Fibroblast of gingiva (primary cell): ENCODE results near the gene TPGS2.
"Not testable (repeated sequence)": the region's sequence is repeated elsewhere in the genome, so short reads cannot be mapped to it uniquely, and the experiment has no call there.

Experiments
- DNase-seq: peaks from one replicate; pipeline ENCODE4 v3.0.0-alpha.2; 2011; ENCODE audit warnings: low read depth

The TPGS2 gene

DNA sequence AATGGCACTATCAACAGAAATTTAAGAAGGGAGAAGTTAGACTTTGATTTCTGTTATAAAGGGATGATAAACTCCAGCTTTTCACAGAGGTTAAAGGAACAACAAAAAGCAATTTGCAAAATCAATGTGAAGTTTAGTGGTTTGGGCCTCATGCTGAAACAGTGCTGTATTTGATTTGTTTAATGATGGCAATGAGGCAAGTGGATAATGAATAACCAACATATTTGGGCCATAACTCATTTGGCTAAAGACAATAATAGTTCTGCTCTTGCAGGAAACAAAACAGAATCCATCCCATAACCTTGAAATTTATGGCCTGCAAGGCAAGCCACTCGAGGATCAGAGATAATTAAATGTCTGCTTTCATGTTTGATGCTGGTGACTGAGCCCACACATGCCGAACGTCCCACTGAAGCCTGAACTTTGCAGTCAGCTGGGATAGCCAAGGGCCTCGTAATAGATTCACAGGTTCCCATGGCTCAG, 56.5 kb downstream of the TPGS2 start:
- DNase-seq = peak; percentile 52

DNA sequence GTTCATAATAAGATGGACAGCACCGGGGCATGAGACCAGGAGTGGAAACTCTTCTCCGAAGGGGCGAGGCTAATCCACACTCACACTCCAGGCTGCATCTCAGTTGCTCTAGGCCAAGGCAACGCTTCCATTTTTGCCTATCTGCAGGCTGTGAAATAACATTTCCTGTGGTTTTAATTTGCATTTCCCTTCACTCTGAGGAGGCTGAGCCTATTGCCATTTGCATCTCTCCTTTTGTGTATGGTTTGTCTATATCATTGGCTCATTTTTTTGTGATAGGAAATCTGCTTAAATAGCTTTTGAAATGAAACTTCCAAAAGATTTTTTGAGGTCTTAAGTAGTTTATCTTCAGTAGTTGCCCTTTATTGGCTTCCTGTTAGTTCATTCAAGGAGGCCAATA, 57.6 kb downstream of the TPGS2 start:
- no peak for DNase-seq

DNA sequence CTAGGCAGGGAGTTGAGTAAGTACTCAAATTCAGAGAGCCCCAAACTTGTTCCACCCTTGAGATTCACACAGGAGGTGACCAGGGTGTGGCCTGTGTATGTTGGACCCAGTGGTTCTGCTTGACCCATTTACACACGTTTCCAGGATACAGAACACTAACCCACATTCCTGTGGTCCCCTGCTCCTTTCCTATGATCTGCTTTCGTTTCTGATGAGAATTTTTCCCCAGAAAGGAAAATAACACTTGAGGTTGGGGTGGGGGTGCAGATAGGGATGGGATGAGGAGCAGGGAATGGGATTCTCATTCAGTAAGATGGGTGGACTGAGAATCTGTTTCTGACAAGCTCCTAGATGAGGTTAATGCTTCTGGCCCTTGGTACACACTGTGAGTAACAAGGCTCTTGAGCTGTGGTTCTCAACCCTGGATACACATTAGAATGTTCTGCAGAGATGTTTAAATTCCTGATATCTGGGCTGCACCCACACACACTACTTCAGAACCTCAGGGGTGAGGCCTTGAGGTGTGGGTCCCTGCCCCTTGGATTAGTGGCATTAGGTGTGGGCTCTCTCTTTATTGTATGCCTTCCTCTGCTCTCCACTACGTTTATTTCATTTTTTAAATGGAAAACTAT, 58.4 kb downstream of the TPGS2 start:
- DNase-seq = peak; percentile 8

DNA sequence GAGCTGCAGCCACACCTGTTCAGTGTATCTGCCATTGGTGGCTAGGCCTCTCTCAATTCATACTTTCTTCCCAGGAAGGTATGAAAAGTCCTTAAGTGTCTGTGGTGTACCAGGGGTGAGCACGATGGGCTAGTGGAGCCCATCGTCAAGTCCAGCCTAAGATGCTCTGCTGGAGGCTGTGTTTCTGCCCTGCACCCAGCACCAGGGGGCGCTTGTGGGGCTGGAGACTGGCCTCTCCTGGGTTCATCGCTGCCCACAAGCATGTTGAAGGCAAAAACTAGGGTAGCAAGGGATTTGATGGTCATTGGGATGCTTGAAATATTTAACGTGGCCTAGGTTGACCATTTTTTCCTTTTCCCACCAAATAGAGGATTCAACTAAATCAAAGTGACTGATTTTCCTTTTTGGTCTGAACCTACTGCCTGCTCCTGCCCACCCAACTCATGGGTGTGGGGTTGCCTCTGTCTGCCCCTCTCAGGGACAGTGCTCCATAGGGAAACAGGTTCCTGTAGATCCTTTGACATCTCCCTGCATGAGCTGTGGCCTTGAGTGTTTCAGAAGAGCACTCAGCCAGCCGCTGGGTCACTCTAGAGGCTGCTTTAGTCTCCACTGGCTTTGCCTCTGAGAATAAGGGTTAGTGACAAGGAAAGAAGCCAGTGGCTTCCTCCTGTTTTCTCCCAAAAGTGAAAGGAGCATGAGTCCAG, 59.0 kb downstream of the TPGS2 start:
- no peak for DNase-seq

DNA sequence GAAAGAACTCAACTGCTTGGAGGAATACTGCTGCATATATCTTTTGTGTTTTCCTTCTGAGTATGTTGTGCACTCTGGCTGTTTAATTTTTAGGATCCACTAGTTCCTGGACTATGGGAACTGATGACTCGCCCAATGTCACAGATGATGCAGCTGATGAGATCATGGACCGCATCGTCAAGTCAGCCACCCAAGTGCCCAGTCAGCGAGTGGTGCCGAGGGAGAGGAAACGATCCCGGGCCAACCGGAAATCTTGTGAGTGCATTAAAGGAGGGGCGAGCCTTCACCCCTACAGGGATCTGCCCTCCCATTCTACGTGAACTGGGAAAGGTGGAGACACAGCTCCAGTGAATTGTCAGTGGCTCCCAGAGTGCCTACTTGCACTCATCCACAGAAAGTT, 59.6 kb downstream of the TPGS2 start:
- no peak for DNase-seq

DNA sequence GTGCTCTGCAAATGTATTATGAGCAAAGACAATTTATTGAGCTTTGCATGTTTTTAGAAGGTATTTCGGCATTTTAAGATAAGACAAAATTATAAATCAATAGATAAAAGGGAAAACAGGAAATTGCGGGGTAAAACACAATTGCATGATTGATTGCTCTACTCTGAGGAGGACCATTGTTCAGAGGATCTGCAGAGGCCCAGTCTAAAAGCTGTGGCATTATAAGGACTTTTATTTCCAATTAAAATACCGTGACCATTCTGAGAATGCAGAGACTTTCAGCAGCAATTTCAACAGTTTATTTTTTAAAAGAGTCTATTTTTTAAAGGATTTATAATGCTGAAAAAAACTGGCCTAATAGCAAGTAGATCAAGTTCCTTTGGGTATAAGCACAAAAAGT, 62.0 kb downstream of the TPGS2 start:
- no peak for DNase-seq

DNA sequence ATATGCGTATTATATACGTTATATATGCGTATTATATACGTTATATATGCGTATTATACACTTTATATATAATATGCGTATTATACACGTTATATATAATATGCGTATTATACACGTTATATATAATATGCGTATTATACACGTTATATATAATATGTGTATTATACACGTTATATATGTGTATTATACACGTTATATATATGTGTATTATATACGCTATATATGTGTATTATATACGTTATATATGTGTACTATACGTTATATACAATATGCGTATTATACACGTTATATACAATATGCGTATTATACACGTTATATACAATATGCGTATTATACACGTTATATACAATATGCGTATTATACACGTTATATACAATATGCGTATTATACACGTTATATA, 65.8 kb downstream of the TPGS2 start:
- not testable (repeated sequence) for DNase-seq

DNA sequence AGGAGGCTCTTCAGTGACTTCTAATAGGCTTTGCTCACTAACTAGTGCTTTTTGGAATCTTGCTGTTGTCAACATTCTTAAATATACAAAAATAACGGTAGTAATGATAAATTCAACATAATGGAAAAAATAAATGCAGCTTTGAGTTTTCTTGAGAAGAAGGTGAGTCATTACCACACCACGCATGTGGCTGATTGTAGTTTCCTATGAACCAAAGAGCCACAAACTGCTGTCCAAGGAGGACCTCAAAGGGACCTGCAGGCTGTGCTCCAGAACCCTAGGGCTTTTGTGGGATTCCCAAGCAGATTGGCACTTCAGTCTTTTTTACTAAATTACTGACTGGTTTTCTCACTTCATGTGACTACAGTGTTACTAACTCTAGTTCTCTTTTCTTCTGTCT, 66.7 kb downstream of the TPGS2 start:
- DNase-seq = no peak

DNA sequence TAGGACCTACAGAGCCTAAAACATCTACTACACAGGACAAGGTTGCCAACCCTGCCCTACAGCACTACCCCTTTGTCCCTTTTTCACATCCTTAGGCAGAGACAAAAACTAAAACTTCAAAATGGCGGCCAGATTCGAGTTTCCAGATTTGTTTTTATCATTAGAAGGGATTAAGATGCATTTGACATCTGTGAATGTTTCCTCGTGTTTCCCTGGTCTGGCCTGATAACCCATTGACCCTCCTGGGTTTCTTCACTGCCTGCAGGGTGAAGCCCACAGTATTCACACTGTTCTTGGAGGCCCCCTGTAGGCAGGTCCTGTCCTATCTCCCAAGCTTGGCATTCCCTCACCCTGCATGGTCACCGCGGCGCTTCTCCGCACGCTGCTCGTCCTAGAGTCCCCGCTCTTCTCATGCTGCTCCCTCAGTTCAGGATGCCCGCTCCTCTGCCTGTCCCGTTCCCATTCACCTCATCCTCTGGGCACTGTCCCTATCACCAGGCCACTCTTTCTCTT, 67.6 kb downstream of the TPGS2 start:
- DNase-seq = no peak

DNA sequence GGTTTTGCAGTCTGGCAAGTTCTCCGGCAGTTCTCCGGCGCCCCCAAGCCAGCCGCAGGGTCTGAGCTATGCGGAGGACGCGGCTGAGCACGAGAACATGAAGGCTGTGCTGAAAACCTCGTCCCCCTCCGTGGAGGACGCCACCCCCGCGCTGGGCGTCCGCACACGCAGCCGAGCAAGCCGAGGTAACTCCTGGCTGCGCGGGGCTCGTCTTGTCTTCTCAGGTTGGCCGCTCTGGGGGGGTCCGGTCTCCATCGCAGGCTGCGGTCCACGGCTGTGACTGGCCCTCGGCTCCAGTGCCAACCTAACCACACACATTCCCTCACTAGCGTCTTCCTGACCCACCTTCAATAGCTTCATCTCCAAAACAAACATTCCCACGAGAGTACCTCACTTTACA, 68.2 kb downstream of the TPGS2 start:
- no peak for DNase-seq

DNA sequence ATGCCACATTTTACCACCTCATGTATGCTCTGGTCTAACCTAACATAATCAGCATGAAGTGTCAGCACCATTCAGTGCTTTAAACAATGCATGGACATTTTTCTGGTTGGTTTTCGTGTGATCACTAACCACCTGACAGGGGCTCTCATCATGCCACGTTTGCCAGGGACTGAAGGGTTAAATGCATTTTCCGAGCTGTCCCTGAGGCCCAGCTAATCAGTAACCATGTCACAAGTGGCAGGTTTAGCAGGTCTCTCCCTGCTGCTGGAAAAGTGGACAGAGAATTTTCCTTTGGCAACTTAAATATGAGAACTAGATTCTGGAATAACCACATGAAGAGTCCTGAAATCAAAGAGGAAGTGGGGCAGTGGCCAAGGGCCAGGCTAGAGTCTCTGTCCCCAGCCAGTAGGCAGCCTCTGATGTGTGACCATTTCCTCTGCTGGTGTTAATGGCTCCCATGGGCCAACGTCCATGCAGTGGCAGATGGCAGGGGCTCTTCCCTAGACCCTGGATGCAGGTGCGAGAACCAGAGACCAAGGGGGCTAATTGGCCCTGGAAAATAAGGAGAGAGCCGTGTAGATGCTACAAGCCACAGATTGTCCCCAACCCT, 69.5 kb downstream of the TPGS2 start:
- no peak for DNase-seq

DNA sequence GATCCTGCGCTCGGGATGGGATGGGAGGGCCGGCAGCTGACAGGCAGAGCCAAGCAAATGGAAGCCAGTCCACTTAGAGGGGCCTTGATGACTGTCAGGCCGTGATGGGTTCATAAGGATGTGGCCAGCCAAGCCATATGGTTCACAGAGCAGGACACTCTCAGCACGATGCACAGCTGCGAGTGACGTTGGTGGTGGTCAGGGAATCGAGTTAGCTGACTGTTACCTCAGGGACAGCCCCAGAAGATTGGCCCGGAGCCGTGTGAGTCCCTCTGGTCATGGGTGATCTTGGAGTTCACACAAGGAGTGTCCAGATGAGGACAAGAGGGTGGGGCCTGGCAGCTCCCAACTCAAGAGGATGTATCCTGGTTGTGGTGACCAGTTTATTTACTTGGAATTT, 70.2 kb downstream of the TPGS2 start:
- no peak for DNase-seq

DNA sequence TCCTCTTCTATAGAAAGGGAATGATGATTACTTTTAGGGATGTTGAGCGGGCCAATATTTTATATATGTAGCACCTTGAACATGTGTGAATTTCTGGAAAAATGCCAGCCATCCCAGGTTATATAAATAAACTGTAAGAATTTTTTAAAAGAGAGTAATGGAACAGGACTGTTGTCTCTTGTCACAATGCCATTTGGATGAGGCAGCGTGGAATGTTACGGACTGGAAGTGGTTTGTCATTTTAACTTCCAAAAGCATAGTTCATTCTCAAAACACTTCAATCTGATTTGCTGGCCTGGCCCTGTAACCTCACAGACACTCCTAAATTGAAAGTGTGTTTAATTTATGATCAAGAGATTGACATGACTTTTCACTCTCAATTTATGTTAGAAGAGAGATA, 70.8 kb downstream of the TPGS2 start:
- DNase-seq = peak; percentile 8

DNA sequence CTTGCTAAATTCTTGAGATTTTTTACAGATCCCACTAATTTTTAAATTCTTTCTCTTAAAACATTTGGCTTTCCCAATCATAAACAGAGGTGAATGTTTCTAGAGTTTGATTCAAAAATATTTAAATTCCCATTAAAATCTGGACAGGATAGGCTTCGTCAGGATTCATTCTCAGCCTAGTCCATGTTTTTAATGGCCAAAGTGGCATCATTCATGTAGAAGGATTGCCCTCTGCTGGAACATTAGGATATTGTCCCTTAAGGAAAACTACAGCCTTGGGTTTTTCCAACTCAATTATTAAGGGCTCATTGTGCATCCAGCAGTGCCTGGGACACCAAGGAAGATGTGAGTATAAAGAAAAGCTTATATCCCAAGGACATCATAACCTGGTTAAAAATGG, 71.7 kb downstream of the TPGS2 start:
- DNase-seq = peak; percentile 70

DNA sequence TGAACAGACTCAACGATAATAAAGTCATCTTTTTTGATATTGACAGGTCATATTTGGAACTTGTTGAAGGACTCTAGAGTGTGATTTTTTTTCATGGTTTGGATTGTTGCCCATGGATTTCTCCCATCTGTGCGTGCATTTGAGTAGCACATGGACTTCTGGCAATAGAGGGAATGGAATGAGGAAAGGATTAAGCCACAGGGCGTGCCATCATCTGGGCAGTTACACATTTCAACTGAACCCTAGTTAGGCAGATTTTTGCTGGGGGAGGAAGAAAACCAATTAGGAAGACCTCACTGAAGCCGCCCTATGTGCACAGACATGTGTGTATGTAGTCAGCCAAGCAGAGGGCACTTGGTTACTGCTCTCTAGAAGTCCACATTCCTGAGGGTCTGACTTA, 72.6 kb downstream of the TPGS2 start:
- DNase-seq = peak; percentile 63

DNA sequence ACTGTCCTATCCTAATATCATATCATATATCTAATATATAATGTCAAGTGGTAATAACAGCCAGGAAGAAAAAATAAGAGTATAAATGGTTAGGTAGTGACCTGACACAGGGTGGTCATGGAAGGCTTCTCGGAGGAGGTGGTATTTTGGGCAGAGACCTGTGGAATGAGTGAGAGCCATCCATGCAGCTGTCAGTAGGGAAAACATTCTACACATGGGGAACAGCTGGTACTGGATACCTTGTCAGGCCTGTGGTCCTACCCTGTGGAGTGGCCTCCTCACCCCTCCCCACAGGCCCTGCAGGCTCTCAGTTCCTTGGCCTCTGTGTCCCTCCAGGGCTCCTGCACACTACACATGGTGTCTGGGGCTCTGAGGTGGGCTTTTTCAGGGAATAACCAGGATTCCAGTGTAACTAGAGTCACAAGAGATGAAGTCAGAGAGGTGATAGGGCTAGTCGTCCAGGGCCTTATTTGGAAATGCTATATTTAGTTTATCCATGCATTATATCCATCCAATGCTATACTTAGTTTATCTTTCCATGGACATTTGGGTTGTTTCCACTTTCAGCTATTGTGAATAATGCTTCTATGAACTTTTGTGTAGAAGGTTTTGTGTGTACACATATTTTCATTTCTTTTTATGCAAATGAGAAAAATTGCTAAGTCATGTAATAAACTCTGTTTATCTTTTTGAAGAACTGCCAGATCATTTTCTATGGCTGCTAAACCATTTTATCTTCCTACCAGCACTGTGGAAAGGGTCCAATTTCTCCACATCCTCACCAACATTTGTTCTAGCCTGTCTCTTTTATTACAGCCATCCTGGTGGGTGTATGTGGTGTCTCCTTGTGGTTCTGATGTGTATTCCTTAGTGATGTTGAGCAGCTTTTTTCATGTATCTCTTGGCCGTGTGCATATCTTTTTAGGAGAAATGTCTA, 75.6 kb downstream of the TPGS2 start:
- no peak for DNase-seq

DNA sequence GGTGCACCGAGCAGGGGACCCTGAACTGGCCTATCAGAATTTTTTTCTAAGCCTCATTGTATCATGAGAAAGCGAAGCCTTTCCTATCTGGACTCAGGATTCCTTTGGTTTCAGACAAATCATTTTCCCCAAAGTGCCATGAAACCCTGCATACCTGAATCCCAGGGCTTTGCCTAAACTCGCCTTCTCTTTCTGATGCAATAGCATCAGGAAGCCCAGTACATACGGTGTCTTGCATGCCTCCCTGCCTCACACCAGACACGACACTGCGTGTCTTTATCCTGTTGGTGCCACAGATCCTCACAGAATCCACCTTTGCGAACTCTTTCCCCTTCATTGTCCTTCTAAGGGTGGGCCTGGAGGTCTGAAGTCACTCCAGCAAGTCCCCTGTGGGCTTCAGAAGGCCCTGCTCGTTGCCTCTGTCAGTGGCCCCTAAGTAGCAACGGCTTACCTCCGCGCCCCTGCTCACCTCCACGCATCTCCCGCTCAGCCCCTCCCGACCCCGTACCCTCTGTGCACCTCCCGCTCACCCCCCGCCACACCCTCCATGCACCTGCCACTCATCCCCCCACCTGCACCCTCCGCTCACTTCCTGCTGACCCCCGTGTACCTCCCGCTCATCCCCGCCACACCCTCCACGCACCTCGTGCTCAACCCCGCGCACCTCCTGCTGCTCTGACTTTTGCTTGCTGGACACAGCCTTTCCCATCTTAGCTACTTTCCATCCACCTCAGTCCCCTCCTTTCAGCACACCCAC, 83.4 kb downstream of the TPGS2 start:
- DNase-seq = no peak

DNA sequence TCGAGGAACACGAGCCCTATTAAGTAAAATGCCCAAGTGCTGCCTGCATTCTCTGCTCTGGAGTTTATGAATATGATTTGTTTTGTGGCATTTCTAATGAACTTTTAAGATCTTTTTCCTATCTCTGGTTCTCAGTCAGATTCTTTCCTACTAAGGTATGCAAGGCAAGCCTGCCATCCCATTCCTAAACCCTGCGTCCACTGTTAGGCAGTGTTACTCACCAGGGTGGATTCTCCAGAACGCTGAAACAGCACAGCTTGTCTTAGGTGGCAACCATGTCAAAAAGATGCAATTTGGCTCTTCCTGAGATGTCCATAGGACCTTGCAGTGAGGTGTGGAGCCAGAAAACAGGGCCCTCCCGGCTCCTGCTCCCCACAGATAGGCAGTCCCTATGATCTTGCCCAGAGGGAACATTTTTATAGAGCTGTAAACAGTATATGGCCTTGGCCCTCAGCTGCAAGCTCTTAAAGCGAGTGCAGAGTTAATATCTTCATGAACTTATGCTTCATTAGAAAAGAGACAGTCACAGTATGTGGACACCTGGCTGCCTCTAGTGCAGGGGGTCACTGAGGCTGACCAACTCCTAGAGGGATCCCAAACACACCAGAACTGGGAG, 84.4 kb downstream of the TPGS2 start:
- no peak for DNase-seq
